HG03280 (cell line): ENCODE results near the gene MDM4.

ENCODE experiments used
- ATAC-seq: cut with Tn5 transposase; IDR thresholded peaks from one replicate; pipeline ENCODE4 v1.9.1; 2021; ENCODE audit warnings: mild to moderate bottlenecking, moderate library complexity; ENCODE audit not compliant: unreplicated experiment

Gene MDM4

DNA sequence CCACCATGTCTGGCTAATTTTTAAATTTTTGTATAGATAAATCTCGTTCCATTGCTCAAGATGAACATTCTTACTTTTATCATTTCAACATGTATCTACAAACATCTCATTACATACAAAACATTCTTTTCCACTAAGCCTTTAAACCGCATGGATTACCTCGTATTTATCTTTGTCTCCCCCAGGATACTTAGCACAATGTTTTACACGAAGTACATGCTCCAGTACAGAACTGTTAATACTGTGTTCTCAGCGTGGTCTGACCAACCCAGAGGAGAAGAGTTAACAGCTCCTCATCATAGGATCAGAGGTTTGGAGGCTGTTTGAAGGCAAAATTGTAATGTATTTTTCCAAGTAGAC lies 29.0 kb upstream of the MDM4 start:
- no peak for ATAC-seq

GRCh38 chr1:204491655-204492054 lies 24.6 kb upstream of the MDM4 start:
- ATAC-seq, result no peak

DNA sequence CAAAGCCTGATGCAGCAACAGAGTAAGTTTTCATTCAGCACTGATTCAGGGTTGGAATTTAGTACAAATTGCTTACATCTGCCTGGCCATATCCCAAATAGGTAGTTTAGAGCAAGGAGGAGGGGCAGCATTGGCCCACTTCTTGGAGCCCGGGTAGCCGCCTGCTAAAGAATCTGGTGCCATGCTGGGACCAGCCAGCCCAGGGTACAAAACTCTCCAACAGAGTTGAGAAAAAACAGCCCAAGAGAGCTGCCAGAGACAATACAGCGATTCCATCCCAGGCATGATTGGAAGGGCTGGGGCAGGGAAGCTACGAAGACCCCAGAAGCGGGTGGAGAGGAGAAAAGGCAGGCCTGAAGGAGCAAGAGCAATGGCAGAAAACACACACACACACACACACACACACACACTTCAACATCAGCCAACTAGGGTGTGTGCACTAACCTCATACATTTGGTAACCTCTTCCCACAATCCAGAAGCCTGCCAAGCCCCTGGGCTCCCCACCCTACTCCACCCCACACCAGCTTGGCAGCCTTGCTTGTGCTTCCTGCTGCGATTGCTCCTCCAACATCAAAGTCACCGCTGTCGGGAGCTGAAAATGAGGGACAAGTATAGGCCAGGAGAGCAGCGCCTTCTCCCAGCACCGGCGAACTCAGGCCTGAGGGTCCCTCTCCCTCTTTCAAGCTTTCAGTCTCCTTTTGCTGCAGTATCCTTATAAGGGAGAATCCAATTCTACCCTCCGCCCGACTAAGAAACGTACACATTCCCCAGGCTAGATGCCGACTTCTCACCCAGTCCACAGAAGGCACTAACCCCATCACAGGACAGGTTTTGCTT lies 22.8 kb upstream of the MDM4 start:
- ATAC-seq, result no peak

- peak; percentile 13 for ATAC-seq
These were observed 22.3 kb upstream of the MDM4 start for GRCh38 chr1:204493984-204494280.

DNA sequence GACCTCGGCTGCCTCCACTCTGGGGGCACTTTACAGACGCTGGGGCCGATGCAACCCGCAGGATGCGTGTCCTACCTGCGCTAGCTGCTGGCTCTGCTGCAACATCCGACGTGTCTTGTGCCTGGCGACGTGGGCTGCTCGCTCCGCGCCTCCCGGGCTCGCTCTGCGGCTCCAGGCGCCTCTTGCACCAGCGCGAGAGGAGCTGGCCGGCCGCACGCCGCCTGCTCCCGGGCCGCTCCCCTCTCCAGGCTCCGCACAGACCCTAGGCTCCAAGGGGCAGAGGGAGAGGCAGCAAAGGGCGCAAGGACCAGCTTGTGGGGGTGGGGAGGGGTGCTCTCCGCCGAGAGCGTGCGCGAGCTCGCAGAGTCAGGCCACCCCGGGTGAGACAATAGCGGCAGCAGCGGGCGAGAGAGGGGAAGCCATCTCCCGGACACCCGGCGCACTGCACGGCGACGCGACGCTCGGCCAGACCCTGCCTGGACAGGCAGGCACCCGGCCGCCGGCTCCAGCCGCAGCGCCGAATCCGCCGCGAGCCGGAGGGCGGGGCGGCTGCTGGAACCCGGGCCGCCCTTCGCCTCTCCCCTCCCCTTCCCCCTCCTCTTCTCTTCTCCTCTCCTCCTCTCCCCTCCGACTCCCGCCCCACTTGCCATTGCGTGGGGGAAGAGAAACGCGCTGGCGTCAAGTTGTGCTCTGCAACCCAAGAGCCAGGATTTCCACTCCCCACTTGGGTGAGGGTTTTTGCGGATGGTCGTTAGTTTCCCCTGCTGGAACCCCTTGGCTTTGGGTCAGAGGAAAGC lies 21.7 kb upstream of the MDM4 start, which contains the start of gene PIK3C2B:
Gene PIK3C2B, minus strand, starts transcription at position 525 of the 797 bp plus-strand sequence. CDS start 25,003 bp downstream, outside the sequence.
- peak; percentile 83 for ATAC-seq

DNA sequence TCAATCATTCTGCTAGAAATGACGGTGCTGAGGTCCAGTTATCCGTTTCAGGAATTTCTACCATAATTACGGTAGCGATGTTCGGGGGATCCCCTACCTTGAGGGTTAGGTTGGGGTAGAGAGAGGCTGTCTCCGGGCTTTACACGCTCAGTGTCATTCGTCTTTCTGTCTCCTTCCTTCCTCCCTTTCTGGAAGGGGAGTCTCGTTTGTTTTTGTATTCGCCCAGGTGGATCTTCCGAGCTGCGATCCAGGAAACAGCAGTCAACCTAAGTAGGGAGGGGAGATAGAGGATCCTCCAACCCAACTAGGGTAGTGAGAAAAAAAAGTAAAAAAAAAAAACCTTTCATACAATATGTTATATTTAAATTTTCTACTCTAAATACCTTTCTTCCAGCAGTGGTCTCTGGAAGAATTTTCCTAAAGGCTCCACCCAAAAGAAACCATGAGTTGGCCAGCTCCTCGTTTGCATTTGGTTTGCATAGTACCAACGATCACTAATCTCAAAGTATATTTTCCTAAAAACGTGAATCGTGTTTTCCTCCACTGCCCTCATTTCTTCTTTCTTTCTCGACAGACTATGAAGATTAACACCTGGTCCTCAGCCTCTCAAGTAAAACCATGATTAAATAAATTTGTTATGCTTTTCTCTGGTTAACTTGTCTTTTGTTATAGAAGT lies 21.0 kb upstream of the MDM4 start:
- ATAC-seq, result peak; percentile 36

GRCh38 chr1:204495777-204496176 lies 20.4 kb upstream of the MDM4 start:
- ATAC-seq, result no peak

DNA sequence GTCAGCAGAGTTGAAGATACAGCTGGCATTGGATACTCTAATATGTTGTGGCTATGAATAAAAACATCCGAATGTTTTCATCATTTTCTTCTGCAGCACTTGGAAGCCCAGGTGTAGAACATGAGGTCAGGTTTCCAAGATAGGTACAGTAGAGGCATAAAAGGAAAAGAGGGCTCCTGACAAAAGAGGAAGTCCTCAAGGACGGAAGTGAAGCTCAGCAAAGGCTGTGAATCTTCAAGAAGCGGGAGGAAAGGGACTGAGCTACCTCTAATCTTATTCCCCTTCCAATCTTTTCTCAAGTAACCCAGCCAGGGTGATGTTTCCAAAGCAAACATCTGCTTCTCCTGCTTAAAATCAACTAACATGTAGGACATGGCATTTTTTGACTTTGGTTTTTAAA lies 17.2 kb upstream of the MDM4 start:
- no peak for ATAC-seq

GRCh38 chr1:204499511-204500468 lies 16.4 kb upstream of the MDM4 start:
- ATAC-seq, result no peak

GRCh38 chr1:204502241-204502640 lies 14.0 kb upstream of the MDM4 start:
- ATAC-seq, result no peak

- ATAC-seq, result no peak
These were observed 12.9 kb upstream of the MDM4 start for GRCh38 chr1:204503122-204503912.

DNA sequence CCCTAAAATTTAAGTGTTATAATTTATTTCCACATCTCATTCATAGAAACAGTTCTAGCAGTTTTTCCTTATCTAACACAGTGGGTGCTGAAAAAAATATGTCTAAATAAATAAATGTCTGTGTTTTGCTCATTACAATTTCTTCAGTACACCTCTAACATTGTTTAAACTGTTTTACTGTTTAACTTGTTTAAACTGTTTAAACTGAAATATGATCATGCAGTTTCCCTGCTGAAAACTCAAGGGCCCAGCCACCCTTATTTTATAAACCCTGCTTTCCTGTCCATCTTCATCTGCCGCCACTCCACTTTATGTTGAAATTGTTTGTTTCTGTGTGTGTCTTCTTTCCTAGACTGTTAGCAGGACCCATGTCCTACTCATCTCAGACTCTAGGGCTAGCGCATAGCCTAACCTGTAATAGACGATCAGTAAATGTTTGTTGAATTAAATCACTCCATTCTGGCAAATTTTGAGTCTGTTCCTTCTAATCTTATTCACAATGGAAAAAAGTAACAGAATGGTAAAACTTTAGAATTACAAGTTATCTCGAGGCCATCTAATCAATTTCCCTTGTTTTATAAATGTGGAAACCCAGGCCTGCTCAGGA lies 12.2 kb upstream of the MDM4 start:
- ATAC-seq, result no peak

DNA sequence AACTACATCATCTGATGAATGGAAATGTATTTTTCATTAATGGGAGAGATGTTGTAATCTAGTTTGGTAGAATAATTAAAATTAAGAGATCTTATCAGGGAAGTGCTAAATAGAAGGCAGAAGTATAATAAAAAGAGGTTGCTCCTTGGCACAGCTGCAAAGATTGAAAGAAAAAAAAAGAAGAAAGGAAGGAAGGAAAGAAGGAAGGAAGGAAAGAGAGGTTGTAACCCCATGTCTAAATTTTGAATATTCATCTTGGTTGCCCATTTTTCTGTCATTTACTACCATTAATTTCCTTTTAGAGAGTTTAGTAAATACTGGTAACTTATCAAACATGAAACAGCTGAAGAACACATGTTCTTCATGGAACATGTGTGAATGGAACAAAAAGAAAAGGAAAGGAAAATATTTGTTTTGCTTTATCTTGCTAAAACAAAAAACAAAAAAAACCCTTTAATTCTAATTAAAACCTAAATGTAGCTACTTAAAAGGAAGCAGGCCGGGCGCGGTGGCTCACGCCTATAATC lies 10.5 kb upstream of the MDM4 start:
- no peak for ATAC-seq

GRCh38 chr1:204506201-204506968 lies 9.8 kb upstream of the MDM4 start:
- ATAC-seq, result peak; percentile 65

DNA sequence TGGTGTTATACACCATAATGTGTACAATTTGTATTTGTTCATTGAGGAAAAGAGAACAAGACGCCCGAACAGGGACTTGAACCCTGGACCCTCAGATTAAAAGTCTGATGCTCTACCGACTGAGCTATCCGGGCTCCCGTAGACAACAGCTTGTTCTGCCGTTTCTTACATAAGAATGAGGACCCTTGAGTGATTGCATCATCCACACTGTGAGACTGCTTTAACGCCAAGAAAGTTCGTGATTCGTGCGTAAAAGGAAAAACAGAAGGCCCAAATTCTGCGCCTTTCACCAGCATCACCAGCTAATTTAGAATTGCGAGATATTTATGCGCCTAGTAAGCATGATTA lies 9.3 kb upstream of the MDM4 start:
- ATAC-seq, result peak; percentile 59

DNA sequence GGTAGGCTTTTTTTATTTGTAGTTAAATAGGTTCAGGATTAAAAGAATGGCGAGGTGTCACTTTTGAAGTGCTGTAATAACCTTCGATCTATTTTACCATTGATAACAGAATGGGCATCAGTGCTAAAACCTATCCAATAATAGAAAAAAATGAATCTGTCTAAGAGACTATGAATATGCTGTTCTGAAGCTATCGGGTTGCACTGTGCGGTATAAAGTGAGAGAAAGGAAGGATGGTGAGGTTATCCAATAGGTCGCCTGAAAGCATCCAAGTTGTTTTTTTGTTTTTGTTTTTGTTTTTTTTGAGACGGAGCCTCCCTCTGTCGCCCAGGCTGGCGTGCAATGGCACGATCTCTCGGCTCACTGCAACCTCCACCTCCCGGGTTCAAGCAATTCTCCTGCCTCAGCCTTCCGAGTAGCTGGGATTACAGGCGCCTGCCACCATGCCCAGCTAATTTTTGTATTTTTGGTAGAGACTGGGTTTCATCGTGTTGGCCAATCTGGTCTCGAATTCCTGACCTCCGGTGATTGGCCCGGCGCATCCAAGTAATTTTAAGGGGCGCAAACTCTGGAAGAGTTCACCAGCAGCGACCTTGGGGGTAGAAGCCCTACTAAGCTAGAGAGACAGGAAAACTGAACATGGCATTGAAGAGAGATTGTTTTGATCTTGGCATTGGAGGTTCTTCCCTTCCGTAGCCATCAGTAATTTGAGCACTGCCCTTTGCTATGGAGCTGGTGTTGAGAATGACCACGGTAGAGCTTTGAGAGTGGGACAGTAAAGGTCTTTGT lies 8.7 kb upstream of the MDM4 start:
- peak; percentile 20 for ATAC-seq

DNA sequence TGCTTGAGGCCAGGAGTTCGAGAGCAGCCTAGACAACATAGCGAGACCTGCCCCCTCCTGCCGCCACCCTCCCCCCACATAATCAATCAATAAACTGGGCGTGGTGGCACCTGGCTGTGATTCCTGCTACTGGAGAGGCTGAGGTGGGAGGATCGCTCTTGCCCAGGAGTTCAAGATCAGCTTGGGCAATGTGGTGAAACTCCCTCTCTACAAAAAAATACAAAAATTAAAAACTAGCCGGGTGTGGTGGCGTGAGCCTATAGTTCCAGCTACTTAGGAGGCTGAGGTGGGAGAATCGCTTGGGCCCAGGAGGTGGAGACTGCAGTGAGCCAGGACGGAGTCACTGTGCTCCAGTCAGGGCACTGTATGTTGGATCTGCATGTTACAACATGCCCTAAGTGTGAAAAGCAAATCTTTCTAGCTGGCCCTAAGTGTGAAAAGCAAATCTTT lies 7.0 kb upstream of the MDM4 start:
- ATAC-seq, result no peak

DNA sequence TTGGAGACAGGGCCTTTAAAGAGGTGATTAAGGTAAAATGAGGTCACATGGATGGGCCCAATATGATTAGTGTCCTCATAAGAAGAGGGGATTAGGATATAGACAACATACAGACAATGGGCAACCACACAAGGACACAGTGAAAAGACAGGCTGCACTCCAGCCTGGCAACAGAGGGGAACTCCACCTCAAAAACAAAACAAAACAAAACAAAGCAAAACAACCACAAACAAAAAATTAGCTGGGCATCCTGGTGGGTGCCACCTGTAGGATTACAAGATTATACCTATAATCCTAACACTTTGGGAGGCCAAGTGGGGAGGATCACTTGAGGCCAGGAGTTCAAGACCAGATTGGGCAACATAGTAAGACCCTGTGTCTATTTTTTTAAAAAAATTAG lies 4.8 kb upstream of the MDM4 start:
- no peak for ATAC-seq
